ENCODE results near the gene RNF141. TPM values are rescaled to one million over a fixed set of nuclear protein-coding genes. Genes with fewer than 3 reads are reported as not detected.

The RNF141 gene
- total RNA-seq, 1 experiment from 2014 or later, result 23.2 TPM

- H3K4me3 Mint-ChIP-seq, result no peak overlapping the region
- CTCF ChIA-PET, result interaction anchor here (0.9 to 1.1 kb wide), 2 partner anchors 24 to 145 kb away, joined by 3 to 4 read pairs; partner anchors contain the start of gene RNF141
- no peaks in the 10 kb centered on the region for H3K36me3 Mint-ChIP-seq
- H3K27me3 Mint-ChIP-seq (ENCODE audit: low read depth), result no peaks in the 10 kb centered on the region
- ATAC-seq (no peak), DNase-seq (ENCODE audit: low spot score) (no peak)
- H3K9me3 Mint-ChIP-seq, result no peaks in the 10 kb centered on the region
- peaks cover 17% of the 10 kb centered on the region for H3K4me1 Mint-ChIP-seq
- H3K27ac Mint-ChIP-seq, result no peak overlapping the region
- TF ChIP-seq NFATC4 (CRISPR knock-in tag; IDR thresholded peaks at IDR 0.05) (no peak), ZNF396 (CRISPR knock-in tag; IDR thresholded peaks at IDR 0.05; ENCODE audit: borderline replicate concordance) (no peak), TEAD4 (CRISPR knock-in tag; IDR thresholded peaks at IDR 0.05) (no peak)
- POLR2A ChIA-PET, result no interaction called here
Observed at GRCh38 chr11:10564696-10565318, 23.8 kb upstream of the RNF141 start.

GRCh38 chr11:10564030-10564429 lies 23.0 kb upstream of the RNF141 start:
- no peaks in the 10 kb centered on the region; the same call in 1 of the 2 replicates for H3K27me3 Mint-ChIP-seq (ENCODE audit: low read depth)
- H3K27ac Mint-ChIP-seq, result no peak overlapping the region
- ATAC-seq, result no peak
- TF ChIP-seq EMX1 (CRISPR knock-in tag; IDR thresholded peaks at IDR 0.05), result no peak
- TF ChIP-seq IRF2 (CRISPR knock-in tag; IDR thresholded peaks at IDR 0.05; ENCODE audit: borderline replicate concordance, low read depth), result no peak
- TF ChIP-seq JUN (CRISPR knock-in tag; IDR thresholded peaks at IDR 0.05), result no peak
- no peak for TF ChIP-seq GABPB1 (CRISPR knock-in tag; IDR thresholded peaks at IDR 0.05)
- TF ChIP-seq SMAD3 (CRISPR knock-in tag; IDR thresholded peaks at IDR 0.05; ENCODE audit: borderline replicate concordance), result no peak
- no peak for TF ChIP-seq FOXP4 (CRISPR knock-in tag; IDR thresholded peaks at IDR 0.05)
- TF ChIP-seq ZNF671 (CRISPR knock-in tag; IDR thresholded peaks at IDR 0.05), result no peak
- TF ChIP-seq KAT7 (CRISPR knock-in tag; IDR thresholded peaks at IDR 0.05; ENCODE audit: borderline replicate concordance), result no peak
- no peak for TF ChIP-seq RORB (CRISPR knock-in tag; IDR thresholded peaks at IDR 0.05)
- TF ChIP-seq JAZF1 (CRISPR knock-in tag; IDR thresholded peaks at IDR 0.05), result no peak
- TF ChIP-seq CDX4 (CRISPR knock-in tag; IDR thresholded peaks at IDR 0.05; ENCODE audit: borderline replicate concordance), result no peak
- no peak for TF ChIP-seq MLX (CRISPR knock-in tag; IDR thresholded peaks at IDR 0.05)
- TF ChIP-seq USF2 (CRISPR knock-in tag; IDR thresholded peaks at IDR 0.05), result no peak
- no peak for TF ChIP-seq ZSCAN18 (CRISPR knock-in tag; IDR thresholded peaks at IDR 0.05)
- H3K4me3 Mint-ChIP-seq, result no peak overlapping the region
- H3K9me3 Mint-ChIP-seq, result no peaks in the 10 kb centered on the region
- DNase-seq (ENCODE audit: low spot score), result no peak
- no peaks in the 10 kb centered on the region for H3K36me3 Mint-ChIP-seq
- H3K4me1 Mint-ChIP-seq, result peaks cover 9% of the 10 kb centered on the region
- CTCF ChIA-PET, result interaction anchor here (1.1 kb wide), 1 partner anchor 23 kb away, joined by 4 read pairs; the partner anchor contains the start of gene RNF141
- POLR2A ChIA-PET, result no interaction called here

GRCh38 chr11:10561947-10562346 lies 21.0 kb upstream of the RNF141 start:
- H3K27me3 Mint-ChIP-seq (ENCODE audit: low read depth), result no peaks in the 10 kb centered on the region; the same call in 1 of the 2 replicates
- no peak overlapping the region for H3K27ac Mint-ChIP-seq
- ChIA-PET CTCF (no interaction called here), POLR2A (no interaction called here)
- ATAC-seq (no peak), DNase-seq (ENCODE audit: low spot score) (no peak)
- H3K4me3 Mint-ChIP-seq, result no peak overlapping the region
- TF ChIP-seq E2F5 (CRISPR knock-in tag; IDR thresholded peaks at IDR 0.05) (no peak), PREB (CRISPR knock-in tag; IDR thresholded peaks at IDR 0.05; ENCODE audit: borderline replicate concordance) (no peak), E2F1 (CRISPR knock-in tag; IDR thresholded peaks at IDR 0.05) (no peak)
- H3K9me3 Mint-ChIP-seq, result no peaks in the 10 kb centered on the region
- H3K4me1 Mint-ChIP-seq, result no peaks in the 10 kb centered on the region
- H3K36me3 Mint-ChIP-seq, result no peaks in the 10 kb centered on the region

Data from WTC11 (cell line).